HUES48 (cell line): ENCODE data around the gene SNX19.

Experiments used
- H3K27ac ChIP-seq: one replicate; pipeline ENCODE4 v1.7.0; 2013; ENCODE audit warnings: low read depth, low read length, inconsistent platforms
- H3K27me3 ChIP-seq: 2 replicates; pipeline ENCODE4 v1.6.1; 2013; ENCODE audit warnings: mild to moderate bottlenecking, low read length; ENCODE audit not compliant: control insufficient read depth, insufficient read depth
- H3K36me3 ChIP-seq: 2 replicates; pipeline ENCODE4 v1.6.1; 2013; ENCODE audit warnings: low read length; ENCODE audit not compliant: control insufficient read depth, insufficient read depth
- H3K4me1 ChIP-seq: 2 replicates; pipeline ENCODE4 v1.6.1; 2013; ENCODE audit warnings: mild to moderate bottlenecking, low read length; ENCODE audit not compliant: control insufficient read depth, insufficient read depth
- H3K4me3 ChIP-seq: 2 replicates; pipeline ENCODE4 v1.5.1; 2013; ENCODE audit warnings: mild to moderate bottlenecking, low read depth, low read length
- H3K9ac ChIP-seq: 2 replicates; pipeline ENCODE4 v1.6.1; 2013; ENCODE audit warnings: mild to moderate bottlenecking, low read depth, low read length, moderate library complexity
- H3K9me3 ChIP-seq: 2 replicates; pipeline ENCODE4 v1.6.1; 2013; ENCODE audit warnings: low read length; ENCODE audit not compliant: control insufficient read depth, insufficient read depth

Gene SNX19

GRCh38 chr11:130906616-130907015 lies 9.7 kb downstream of the SNX19 start:
- no peaks in the 10 kb centered on the region for H3K4me1 ChIP-seq
- H3K36me3 ChIP-seq: peaks cover 81% of the 10 kb centered on the region
- no peak overlapping the region for H3K9ac ChIP-seq
- H3K27me3 ChIP-seq: no peaks in the 10 kb centered on the region
- no peak overlapping the region for H3K4me3 ChIP-seq
- no peaks in the 10 kb centered on the region for H3K9me3 ChIP-seq
- H3K27ac ChIP-seq: no peak overlapping the region

DNA sequence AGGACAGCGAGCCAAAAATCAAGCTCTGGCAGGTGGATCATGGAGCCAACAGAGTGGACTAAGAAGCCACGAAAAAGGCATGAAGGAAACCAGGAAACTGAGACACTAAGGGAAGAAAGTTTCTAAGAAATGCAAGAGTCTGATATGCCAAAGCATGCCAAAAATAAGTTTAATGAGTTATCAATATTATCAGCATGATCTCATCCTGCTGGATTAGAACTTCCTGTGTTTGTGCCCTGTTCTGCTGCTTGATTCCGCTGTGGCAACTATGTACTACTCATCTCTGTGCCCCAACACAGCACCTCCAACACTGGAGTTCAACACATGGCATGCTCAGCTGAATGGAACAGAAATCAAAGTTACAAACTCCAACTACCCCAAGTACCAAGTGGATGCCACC lies 10.8 kb downstream of the SNX19 start:
- Histone ChIP-seq H3K27me3 (no peaks in the 10 kb centered on the region), H3K9ac (no peak overlapping the region), H3K4me3 (no peak overlapping the region), H3K36me3 (peaks cover 92% of the 10 kb centered on the region), H3K27ac (no peak overlapping the region), H3K9me3 (no peaks in the 10 kb centered on the region), H3K4me1 (no peaks in the 10 kb centered on the region)

- no peak overlapping the region for H3K4me3 ChIP-seq
- peaks cover 97% of the 10 kb centered on the region for H3K36me3 ChIP-seq
- no peak overlapping the region for H3K9ac ChIP-seq
- no peaks in the 10 kb centered on the region for H3K27me3 ChIP-seq
- H3K4me1 ChIP-seq: no peaks in the 10 kb centered on the region
- H3K9me3 ChIP-seq: no peaks in the 10 kb centered on the region
- H3K27ac ChIP-seq: no peak overlapping the region
Measured at GRCh38 chr11:130904380-130904779, 11.9 kb downstream of the SNX19 start.

- no peaks in the 10 kb centered on the region for H3K4me1 ChIP-seq
- peaks cover 98% of the 10 kb centered on the region for H3K36me3 ChIP-seq
Measured at GRCh38 chr11:130902380-130902779, 13.9 kb downstream of the SNX19 start.

DNA sequence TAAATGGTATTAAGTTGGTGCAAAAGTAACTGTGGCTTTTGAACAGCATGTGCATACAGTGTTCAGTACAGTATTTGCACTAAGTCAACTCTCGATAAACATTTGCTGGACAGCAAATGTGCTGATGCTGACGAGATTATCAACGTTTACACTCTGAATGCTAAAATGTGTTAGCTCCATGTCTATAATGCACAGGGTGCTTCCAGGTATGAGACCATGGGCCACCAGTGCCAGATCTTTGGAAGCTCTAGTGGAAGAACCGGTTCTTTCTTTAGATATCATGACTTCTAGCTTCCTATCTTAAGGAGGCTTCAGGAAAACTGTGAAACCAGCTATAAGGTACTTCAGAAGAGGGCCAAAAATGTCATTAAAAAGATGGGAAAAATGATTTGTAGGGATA lies 17.2 kb downstream of the SNX19 start:
- no peaks in the 10 kb centered on the region for H3K9me3 ChIP-seq
- H3K27ac ChIP-seq: no peak overlapping the region
- no peak overlapping the region for H3K9ac ChIP-seq
- peaks cover 89% of the 10 kb centered on the region for H3K36me3 ChIP-seq
- no peaks in the 10 kb centered on the region for H3K27me3 ChIP-seq
- H3K4me1 ChIP-seq: peaks cover 2% of the 10 kb centered on the region; the same call in 1 of the 2 replicates
- H3K4me3 ChIP-seq: no peak overlapping the region

More at GRCh38 chr11:130902380-130902779, 13.9 kb downstream of the SNX19 start:
- Histone ChIP-seq H3K4me3 (no peak overlapping the region), H3K9me3 (no peaks in the 10 kb centered on the region), H3K9ac (no peak overlapping the region), H3K27ac (no peak overlapping the region), H3K27me3 (no peaks in the 10 kb centered on the region)

DNA sequence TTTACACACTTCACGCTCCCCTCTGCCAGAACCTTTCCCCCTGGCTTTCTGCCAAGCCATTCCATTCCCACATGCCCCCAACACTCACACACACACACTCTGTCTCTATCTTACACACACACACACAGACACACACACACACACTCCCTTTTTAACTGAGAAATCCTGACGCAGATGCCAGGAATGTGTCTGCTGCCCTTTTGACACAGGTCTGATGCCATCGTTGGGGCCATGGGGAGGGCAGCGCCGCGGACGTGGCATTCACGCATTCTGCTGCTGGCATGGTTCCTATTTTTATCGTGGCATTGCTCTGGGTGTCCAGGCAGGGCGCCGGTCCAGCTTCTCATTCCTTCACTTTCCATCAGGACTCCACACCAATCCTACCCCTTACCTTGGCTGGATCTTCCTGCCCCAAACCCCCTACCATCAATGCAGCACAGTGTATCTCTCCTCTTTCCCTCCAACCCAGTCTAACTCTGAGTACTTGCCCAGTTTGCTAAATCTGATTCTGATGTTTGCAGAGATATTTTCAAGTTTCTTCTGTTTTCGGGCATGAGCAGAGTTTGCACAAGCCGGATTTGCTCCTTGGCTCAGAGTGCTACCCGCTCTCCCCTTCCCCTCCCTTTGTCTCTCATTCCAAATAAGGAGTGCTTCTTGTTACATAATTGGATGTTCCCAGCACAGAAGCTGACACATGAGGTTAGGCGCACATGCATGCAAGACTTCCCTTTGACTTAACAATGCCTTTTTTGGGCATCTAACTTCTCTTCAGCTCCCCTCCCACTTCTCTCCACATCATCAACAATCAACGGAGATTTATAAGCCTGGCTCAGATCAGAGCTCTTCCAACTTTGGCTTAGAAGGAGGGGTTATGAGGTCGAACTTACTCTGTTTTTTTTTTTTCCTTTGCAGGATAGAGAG lies 18.8 kb downstream of the SNX19 start:
- Histone ChIP-seq H3K27ac (no peak overlapping the region), H3K9me3 (no peaks in the 10 kb centered on the region), H3K36me3 (peaks cover 87% of the 10 kb centered on the region), H3K27me3 (no peaks in the 10 kb centered on the region), H3K9ac (no peak overlapping the region), H3K4me1 (peaks cover 14% of the 10 kb centered on the region), H3K4me3 (no peak overlapping the region)

DNA sequence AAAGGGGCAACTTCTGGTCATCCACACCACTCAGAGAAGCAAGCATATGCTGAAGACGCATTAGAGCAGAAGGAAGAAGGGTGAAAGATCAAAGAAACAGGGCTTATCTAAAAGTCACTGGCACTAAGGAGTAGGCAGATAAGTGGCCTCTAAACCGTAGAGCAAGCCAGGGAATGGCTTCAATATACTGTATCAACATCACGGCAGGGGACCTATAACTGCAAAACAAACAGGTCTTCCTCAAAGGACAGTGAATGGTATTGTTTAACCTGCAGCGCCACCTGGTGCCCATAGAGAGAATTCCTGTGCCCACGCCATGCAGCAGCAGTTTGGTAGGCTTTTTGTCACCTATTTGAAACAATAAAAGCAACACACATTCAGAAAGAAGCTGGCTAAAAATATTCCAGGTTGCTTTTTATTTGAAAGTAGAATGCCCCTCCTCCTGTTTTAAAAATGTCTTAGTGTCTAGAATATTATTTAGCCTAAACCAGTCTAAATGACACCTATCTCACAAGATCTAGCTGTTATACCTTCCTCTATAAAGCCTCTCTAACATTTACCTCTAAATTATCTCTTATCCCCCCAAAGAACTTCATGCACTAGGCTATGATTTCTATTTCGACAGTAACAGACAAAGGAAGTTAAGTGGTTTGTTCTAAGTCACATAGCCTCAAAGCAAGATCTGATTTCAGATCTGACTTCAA lies 21.8 kb downstream of the SNX19 start:
- peaks cover 61% of the 10 kb centered on the region for H3K36me3 ChIP-seq

DNA sequence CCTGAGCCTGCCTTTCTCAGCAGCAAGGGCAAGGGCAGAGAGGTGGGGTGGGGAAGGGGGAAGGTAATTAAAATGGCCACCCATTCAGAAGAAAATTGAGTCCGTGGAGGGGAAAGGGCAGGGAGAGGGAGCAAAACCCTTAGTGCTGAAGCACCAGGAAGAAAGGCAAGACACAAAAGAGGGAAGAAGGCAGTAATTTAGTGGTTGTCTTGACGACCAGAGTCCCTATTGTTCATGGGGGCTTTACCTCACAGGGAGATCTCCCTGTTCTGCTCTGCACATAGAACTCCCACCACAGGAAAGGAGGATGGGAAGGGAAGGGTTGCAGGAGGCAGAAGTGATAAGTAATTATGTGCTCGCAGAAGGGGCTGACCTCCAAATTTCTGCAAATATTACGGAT lies 23.4 kb downstream of the SNX19 start:
- Histone ChIP-seq H3K36me3 (peaks cover 51% of the 10 kb centered on the region), H3K4me1 (peaks cover 19% of the 10 kb centered on the region), H3K27ac (peak overlapping the region; percentile 78), H3K9me3 (no peaks in the 10 kb centered on the region), H3K4me3 (no peak overlapping the region), H3K27me3 (no peaks in the 10 kb centered on the region), H3K9ac (no peak overlapping the region)

More for the DNA sequence above, 21.8 kb downstream of the SNX19 start:
- Histone ChIP-seq H3K4me1 (peaks cover 19% of the 10 kb centered on the region), H3K4me3 (no peak overlapping the region), H3K27ac (no peak overlapping the region), H3K9ac (no peak overlapping the region), H3K9me3 (no peaks in the 10 kb centered on the region), H3K27me3 (no peaks in the 10 kb centered on the region)

DNA sequence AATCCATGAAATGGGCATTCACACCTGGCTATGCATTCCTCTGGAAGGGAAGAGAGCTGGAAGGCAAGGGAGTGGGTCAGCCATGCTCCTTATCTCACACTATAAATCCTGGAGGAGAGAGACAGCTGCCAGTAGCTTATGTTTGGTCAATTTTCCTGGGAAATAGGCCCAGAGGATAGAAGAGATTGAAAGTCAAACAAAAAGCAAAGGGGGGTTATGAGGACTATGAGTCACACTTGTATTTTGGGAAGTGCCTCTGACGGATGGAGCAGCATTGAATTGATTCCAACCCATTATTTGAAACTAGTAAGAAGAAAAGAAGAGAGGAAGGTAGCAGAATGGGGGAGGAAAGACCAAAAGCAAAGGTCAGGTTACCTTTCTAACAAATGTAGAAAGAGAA lies 25.0 kb downstream of the SNX19 start:
- H3K36me3 ChIP-seq: peaks cover 39% of the 10 kb centered on the region
- no peak overlapping the region for H3K9ac ChIP-seq

GRCh38 chr11:130890039-130890745 lies 26.1 kb downstream of the SNX19 start:
- no peaks in the 10 kb centered on the region for H3K9me3 ChIP-seq
- H3K27me3 ChIP-seq: no peaks in the 10 kb centered on the region
- H3K9ac ChIP-seq: no peak overlapping the region
- H3K4me1 ChIP-seq: peaks cover 19% of the 10 kb centered on the region
- H3K36me3 ChIP-seq: peaks cover 29% of the 10 kb centered on the region
- no peak overlapping the region for H3K4me3 ChIP-seq
- no peak overlapping the region for H3K27ac ChIP-seq

More for the DNA sequence above, 25.0 kb downstream of the SNX19 start:
- H3K4me1 ChIP-seq: peaks cover 19% of the 10 kb centered on the region
- H3K4me3 ChIP-seq: no peak overlapping the region
- peak overlapping the region; percentile 2 for H3K27ac ChIP-seq
- no peaks in the 10 kb centered on the region for H3K9me3 ChIP-seq
- H3K27me3 ChIP-seq: no peaks in the 10 kb centered on the region
